Small intestine (tissue), 7 donors: Measurements from ENCODE around the gene KRTAP20-2. TPM values are rescaled to one million over a fixed set of nuclear protein-coding genes. Genes with fewer than 3 reads are reported as not detected.

Experiments used
- DNase-seq, 2 donors: peaks; one replicate each; pipeline versions ENCODE4 v3.0.0 to v3.0.0-alpha.2; 2013
- FAIRE-seq: peaks from 2 replicates; lab custom pipeline; 2012; peaks lifted over from hg19 to GRCh38; lab: Jason Lieb, UNC
- H3K27ac ChIP-seq, 3 donors: one replicate each; pipeline ENCODE4 v1.5.1; 2013; ENCODE audit warnings: low read length in 2 of 3, mild to moderate bottlenecking in 2 of 3, control low read depth in 1 of 3, inconsistent platforms in 1 of 3, low read depth in 1 of 3, moderate library complexity in 1 of 3
- H3K27me3 ChIP-seq, 3 donors: one replicate each; pipeline ENCODE4 v1.6.1; 2013; ENCODE audit warnings: low read length in 3 of 3, inconsistent platforms in 1 of 3; ENCODE audit not compliant: control insufficient read depth in 3 of 3, insufficient read depth in 3 of 3
- H3K36me3 ChIP-seq, 3 donors: one replicate each; pipeline ENCODE4 v1.6.1; 2013; ENCODE audit warnings: low read length in 3 of 3, inconsistent platforms in 1 of 3, low read depth in 1 of 3, mild to moderate bottlenecking in 1 of 3, moderate library complexity in 1 of 3; ENCODE audit not compliant: control insufficient read depth in 3 of 3, insufficient read depth in 2 of 3
- H3K4me1 ChIP-seq, 3 donors: one replicate each; pipeline ENCODE4 v1.6.1; 2013; ENCODE audit warnings: low read length in 2 of 3, inconsistent platforms in 1 of 3, low read depth in 1 of 3, mild to moderate bottlenecking in 1 of 3, moderate library complexity in 1 of 3; ENCODE audit not compliant: control insufficient read depth in 3 of 3, insufficient read depth in 2 of 3
- H3K4me3 ChIP-seq, 3 donors: one replicate each; pipeline ENCODE4 v1.5.1; 2013; ENCODE audit warnings: low read length in 3 of 3, control low read depth in 1 of 3, inconsistent platforms in 1 of 3, low read depth in 1 of 3, mild to moderate bottlenecking in 1 of 3, moderate library complexity in 1 of 3
- H3K9me3 ChIP-seq, 2 donors: one replicate each; pipeline ENCODE4 v1.6.1; 2013; ENCODE audit warnings: low read depth in 1 of 2, low read length in 1 of 2; ENCODE audit not compliant: control insufficient read depth in 2 of 2, insufficient read depth in 1 of 2
- whole genome bisulfite sequencing, 3 donors: extraction: QIAGEN DNeasy Blood & Tissue Kit; methylation state at CpG; one replicate each; pipeline ENCODE4 v1.1.7; 2013; 5-methylcytosine and 5-hydroxymethylcytosine counted together
- polyA plus RNA-seq, 4 donors: library from polyadenylated mRNA; stranded (reverse) in 3 of 4; unstranded in 1 of 4; fragments of 200-250 nt in 3 of 4; fragments of 120-200 nt in 1 of 4; gene quantifications; one replicate each; pipeline versions ENCODE4 v1.2.1 to v1.2.3, GENCODE V29; 2013
- donor health status: healthy with polysubstance abuse.
- donor health status: control.
- donor health status: control.
- donor health status: Bipolar disorder and iron deficiency.
- donor health status: healthy.

The KRTAP20-2 gene
- polyA plus RNA-seq, 4 donors: not detected

DNA sequence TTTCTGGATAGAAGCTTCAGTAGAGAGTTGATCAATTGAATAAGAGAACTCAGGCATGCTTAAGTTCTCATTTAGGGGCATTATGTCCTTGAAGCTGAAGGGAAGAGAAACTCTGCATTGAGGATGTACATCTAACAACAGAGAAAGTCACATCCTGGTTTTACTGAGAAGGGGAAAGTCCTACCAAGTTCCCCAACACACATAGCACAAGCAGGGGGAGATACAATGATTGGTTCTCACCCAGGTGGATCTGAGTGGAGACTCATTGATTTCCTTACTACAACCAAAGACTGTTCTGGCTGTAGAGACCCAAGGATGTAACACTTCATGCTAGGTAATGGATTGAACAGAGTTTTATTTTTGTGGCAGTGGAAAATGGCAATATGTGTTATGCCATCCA lies 19.8 kb upstream of the KRTAP20-2 start:
- H3K9me3 ChIP-seq: peaks cover 0 to 3% of the 10 kb centered on the region in 2 donors
- H3K4me3 ChIP-seq: no peak overlapping the region

DNA sequence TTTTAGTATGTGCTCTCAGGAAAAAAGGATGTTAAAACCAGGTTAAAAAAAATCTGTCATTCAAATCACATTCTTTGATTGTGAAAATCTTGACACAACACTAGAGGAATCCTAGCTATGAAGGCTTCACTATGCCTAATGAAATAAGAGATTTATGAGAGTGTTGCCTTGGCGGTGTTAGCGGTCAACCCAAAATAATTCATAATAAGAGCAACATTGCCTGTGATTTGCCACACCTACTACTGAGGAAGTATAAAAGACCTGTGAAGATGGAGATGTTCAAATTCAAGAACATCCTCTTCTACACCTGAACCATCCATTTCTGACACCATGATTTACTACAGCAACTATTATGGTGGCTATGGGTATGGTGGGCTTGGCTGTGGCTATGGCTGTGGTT lies 18.9 kb upstream of the KRTAP20-2 start, which contains the start of gene KRTAP20-1:
Gene KRTAP20-1 (plus strand): TSS at position 301 of the 400 bp plus-strand sequence. CDS start 30 bp downstream, at position 331.
- Histone ChIP-seq H3K27ac (no peak within 1 kb of the TSS), H3K4me1 (no peaks in the 10 kb centered on the region), H3K27me3 (no peaks in the 10 kb centered on the region), H3K9me3 (peaks cover 0 to 3% of the 10 kb centered on the region in 2 donors), H3K36me3 (no peaks in the 10 kb centered on the region), H3K4me3 (no peak within 1 kb of the TSS)
- FAIRE-seq: no peak
- no peak for DNase-seq
- WGBS, 3 donors: 95 to 99% (median 99%) methylated on average over 2 of the region's 2 CpGs

More for the DNA sequence above, 19.8 kb upstream of the KRTAP20-2 start:
- DNase-seq (no peak), FAIRE-seq (no peak)
- Histone ChIP-seq H3K4me1 (no peaks in the 10 kb centered on the region), H3K27me3 (no peaks in the 10 kb centered on the region), H3K36me3 (no peaks in the 10 kb centered on the region), H3K27ac (no peak overlapping the region)

DNA sequence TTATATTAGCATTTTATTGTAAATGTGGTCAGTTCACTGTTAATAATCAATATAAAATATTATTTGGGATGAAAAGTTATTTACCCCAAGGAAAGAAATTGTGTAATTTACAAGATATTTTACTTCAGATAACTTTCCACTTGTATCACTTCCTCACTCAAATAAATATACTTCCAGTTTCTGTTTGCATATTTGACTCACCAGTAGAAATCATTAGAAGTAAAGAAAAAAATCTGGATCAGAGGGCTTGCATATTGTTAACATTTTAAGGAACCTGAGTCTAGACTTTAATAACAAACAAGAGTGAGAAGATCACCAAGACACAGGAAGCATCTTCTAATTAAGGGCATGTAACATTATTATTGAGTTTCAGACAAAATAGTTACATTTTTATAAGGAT lies 14.9 kb upstream of the KRTAP20-2 start:
- Histone ChIP-seq H3K4me3 (no peak overlapping the region), H3K27me3 (no peaks in the 10 kb centered on the region), H3K27ac (no peak overlapping the region), H3K9me3 (peaks cover 0 to 7% of the 10 kb centered on the region in 2 donors), H3K4me1 (no peaks in the 10 kb centered on the region), H3K36me3 (no peaks in the 10 kb centered on the region)
- no peak for DNase-seq
- no peak for FAIRE-seq

DNA sequence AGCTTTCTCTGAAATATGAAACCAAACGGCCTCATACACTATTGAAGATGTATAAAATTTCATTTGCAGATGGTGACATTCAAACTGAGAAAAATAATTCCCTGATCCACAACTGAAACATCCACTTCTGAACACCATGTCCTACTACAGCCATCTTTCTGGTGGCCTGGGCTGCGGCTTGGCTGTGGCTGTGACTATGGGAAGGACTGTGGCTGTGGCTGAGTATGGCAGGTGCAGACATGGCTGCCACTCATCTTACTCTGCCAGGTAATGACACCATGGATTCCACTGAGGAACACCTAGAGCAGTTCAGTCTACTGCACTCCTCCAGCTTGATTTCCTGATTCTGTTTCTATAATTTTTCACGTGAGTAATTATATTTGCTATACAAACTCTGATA lies 14.5 kb upstream of the KRTAP20-2 start, which contains the start of gene KRTAP20-4:
Gene KRTAP20-4 (plus strand): TSS at position 106 of the 400 bp plus-strand sequence.
- 65 to 83% (median 65%) methylated on average over 3 of the region's 3 CpGs for WGBS, 3 donors
- no peak for DNase-seq
- H3K4me3 ChIP-seq: no peak within 1 kb of the TSS
- no peaks in the 10 kb centered on the region for H3K27me3 ChIP-seq
- H3K36me3 ChIP-seq: no peaks in the 10 kb centered on the region
- no peak within 1 kb of the TSS for H3K27ac ChIP-seq
- no peaks in the 10 kb centered on the region for H3K4me1 ChIP-seq
- FAIRE-seq: no peak
- H3K9me3 ChIP-seq: peaks cover 0 to 12% of the 10 kb centered on the region in 2 donors

DNA sequence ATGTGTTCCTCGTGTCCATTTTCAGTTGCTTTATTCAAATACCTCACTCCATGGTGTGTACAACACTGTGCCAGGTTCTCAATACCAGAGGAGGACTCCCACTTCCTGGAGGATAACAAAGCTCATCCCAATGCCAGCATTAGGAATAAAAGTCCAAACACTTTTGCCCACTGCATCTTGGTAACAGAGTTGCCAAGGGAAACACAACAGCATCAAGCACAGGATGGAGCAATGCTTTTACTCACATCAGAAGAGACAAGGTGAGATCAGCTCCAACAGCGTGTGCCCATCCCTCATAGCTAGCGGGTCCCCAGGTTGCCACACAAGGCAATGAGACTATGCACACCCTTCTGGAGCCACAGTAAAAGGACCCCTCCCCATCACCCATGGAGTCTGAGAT lies 11.6 kb upstream of the KRTAP20-2 start:
- H3K9me3 ChIP-seq: peaks cover 0 to 14% of the 10 kb centered on the region in 2 donors
- no peaks in the 10 kb centered on the region for H3K36me3 ChIP-seq
- WGBS, 3 donors: 89 to 91% (median 89%) methylated on average over 3 of the region's 3 CpGs
- DNase-seq: no peak
- FAIRE-seq: no peak
- no peaks in the 10 kb centered on the region for H3K4me1 ChIP-seq
- no peaks in the 10 kb centered on the region for H3K27me3 ChIP-seq
- no peak overlapping the region for H3K27ac ChIP-seq
- no peak overlapping the region for H3K4me3 ChIP-seq

DNA sequence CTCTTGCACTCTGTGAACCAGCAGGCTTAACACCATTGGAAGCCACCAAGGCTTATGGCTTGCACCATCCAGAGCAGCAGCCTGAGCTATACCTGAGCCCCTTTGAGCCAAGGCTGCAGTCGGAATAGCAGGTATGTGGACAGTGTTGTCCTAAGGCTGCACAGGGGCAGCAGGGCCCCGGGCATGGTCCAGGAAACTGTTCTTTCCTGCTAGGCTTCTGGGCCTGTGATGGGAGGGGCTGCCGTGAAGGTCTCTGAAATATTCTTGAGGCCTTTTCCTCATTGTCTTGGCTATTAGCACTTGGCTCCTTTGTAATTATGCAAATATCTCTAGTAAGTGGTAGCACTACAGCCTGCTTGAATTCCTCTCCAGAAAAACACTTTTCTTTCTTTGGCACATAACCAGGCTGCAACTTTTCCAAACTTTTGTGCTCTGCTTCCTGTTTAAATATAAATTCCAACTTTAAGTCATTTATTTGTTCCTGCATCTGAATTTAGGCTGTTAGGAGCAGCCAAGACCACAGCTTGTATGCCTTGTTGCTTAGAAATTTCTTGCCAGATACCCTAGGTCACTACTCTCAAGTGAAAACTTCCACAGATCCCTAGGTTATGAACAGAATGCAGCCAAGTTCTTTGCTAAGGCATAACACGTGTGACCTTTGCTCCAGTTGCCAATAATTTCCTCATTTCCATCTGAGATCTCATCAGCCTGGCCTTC lies 9.4 kb upstream of the KRTAP20-2 start:
- WGBS, 3 donors: 67 to 74% (median 72%) methylated on average over 4 of the region's 4 CpGs
- FAIRE-seq: no peak
- peaks cover 0 to 14% of the 10 kb centered on the region in 2 donors for H3K9me3 ChIP-seq
- no peak overlapping the region for H3K4me3 ChIP-seq
- no peaks in the 10 kb centered on the region for H3K4me1 ChIP-seq
- H3K27me3 ChIP-seq: no peaks in the 10 kb centered on the region
- no peak overlapping the region for H3K27ac ChIP-seq
- no peak for DNase-seq
- no peaks in the 10 kb centered on the region for H3K36me3 ChIP-seq

DNA sequence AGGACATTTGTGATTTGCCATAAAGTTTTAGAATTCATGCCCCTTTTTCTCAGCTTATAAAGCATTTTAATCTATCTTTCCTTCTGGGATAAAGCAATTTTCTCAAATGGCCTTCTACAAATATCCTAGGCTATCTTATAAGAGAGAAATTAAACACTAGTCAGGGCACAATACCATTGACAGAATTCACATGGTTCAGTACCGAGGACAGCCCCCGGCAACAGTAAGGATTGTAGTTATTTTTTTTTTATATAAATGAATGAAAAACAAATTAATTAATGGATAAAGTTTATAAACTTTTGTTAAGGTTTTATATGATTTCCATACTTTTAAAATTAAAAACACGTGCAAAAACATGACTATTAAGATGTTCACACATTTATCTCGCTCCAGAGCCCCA lies 6.9 kb upstream of the KRTAP20-2 start:
- Histone ChIP-seq H3K9me3 (peaks cover 0 to 14% of the 10 kb centered on the region in 2 donors), H3K4me1 (no peaks in the 10 kb centered on the region), H3K36me3 (no peaks in the 10 kb centered on the region), H3K27me3 (no peaks in the 10 kb centered on the region), H3K4me3 (no peak overlapping the region), H3K27ac (no peak overlapping the region)
- no peak for DNase-seq
- 67 to 78% (median 78%) methylated on average over 4 of the region's 4 CpGs for WGBS, 3 donors
- FAIRE-seq: no peak

DNA sequence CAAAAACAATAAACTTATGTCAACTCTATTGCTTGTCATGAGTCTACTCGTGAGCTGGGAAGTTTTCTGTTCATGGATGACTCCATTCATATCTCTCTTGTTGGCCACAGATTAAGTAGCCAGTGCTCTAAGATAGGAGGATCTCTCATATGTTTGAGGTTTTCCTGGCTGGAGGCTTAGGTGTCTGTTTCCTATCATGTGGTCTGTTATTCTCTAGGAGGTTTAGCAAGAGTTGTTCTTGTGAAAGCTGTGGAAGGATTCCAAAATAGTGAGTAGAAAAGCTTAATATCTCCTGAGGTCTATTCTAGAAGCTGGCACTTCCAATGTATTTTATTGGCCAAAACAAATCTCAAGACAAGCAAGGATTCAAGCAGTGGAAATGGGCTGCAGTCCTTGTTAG lies 5.8 kb upstream of the KRTAP20-2 start:
- WGBS, 3 donors: 45 to 57% (median 52%) methylated on average over 1 of the region's 1 CpG
- Histone ChIP-seq H3K4me1 (no peaks in the 10 kb centered on the region), H3K9me3 (peaks cover 0 to 14% of the 10 kb centered on the region in 2 donors), H3K27me3 (no peaks in the 10 kb centered on the region), H3K4me3 (no peak overlapping the region), H3K36me3 (no peaks in the 10 kb centered on the region), H3K27ac (no peak overlapping the region)
- DNase-seq (no peak), FAIRE-seq (no peak)

DNA sequence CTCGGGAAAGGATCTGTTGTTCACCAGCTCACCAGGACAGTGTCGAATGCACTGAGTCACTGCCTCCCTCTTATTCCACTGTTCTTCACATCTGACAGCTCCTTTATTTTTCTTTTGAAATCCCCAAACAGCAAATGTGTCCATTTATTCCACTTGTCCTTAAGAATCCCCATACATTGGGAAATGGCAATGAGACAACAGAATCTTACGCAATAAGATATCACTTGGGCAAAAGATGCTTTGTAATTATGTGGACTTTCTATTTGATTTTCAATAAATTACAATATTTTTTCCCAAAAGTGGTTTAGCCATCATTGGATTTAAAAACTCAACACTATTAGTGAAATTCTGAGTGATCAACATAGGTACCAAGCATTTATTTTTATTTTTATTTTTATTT lies 3.7 kb downstream of the KRTAP20-2 start:
- DNase-seq (no peak), FAIRE-seq (no peak)
- H3K4me3 ChIP-seq: no peak overlapping the region
- H3K4me1 ChIP-seq: no peaks in the 10 kb centered on the region
- WGBS, 3 donors: 84 to 90% (median 88%) methylated on average over 3 of the region's 3 CpGs
- H3K36me3 ChIP-seq: no peaks in the 10 kb centered on the region
- no peaks in the 10 kb centered on the region for H3K9me3 ChIP-seq
- H3K27ac ChIP-seq: no peak overlapping the region
- no peaks in the 10 kb centered on the region for H3K27me3 ChIP-seq
